ENCODE results near the gene MLLT3.
"Not testable (repeated sequence)": the region's sequence is repeated elsewhere in the genome, so short reads cannot be mapped to it uniquely, and the experiment has no call there.

Gene MLLT3

GRCh38 chr9:20622330-20623020 lies at the start of gene MLLT3:
Gene MLLT3, minus strand, starts transcription at chr9:20622499.
- peak; percentile 68 for DNase-seq (ENCODE audit: low read depth)

DNA sequence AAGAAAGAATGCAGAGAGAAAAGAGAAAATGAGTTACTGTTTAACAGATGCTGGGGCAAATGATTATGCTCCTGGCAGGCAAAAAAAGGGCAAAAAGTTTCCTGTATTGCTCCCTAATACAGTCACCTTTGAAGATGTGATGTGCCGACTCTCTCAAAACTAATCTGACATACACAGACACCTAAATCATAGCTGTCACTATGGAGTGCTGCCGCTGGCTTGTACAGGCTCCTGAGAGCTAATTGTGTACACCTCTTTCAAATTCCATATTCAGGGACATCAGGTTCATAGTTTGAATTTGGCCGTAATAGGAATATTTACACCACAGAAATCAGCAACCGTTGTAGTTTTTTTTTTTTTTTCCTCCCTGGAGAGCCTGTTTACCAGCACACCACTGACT lies 49.3 kb upstream of the MLLT3 start:
- DNase-seq (ENCODE audit: low read depth) = no peak

- no peak for DNase-seq (ENCODE audit: low read depth)
These were observed 48.1 kb upstream of the MLLT3 start for GRCh38 chr9:20670395-20670794.

- no peak for DNase-seq (ENCODE audit: low read depth)
These were observed 42.2 kb upstream of the MLLT3 start for GRCh38 chr9:20664501-20664900.

GRCh38 chr9:20663133-20663532 lies 40.8 kb upstream of the MLLT3 start:
- DNase-seq (ENCODE audit: low read depth) = no peak

GRCh38 chr9:20662156-20662555 lies 39.9 kb upstream of the MLLT3 start:
- no peak for DNase-seq (ENCODE audit: low read depth)

- DNase-seq (ENCODE audit: low read depth) = no peak
These were observed 37.2 kb upstream of the MLLT3 start for GRCh38 chr9:20659474-20659967.

- no peak for DNase-seq (ENCODE audit: low read depth)
These were observed 36.6 kb upstream of the MLLT3 start for GRCh38 chr9:20658677-20659473.

- not testable (repeated sequence) for DNase-seq (ENCODE audit: low read depth)
These were observed 36.0 kb upstream of the MLLT3 start for GRCh38 chr9:20658246-20658667.

DNA sequence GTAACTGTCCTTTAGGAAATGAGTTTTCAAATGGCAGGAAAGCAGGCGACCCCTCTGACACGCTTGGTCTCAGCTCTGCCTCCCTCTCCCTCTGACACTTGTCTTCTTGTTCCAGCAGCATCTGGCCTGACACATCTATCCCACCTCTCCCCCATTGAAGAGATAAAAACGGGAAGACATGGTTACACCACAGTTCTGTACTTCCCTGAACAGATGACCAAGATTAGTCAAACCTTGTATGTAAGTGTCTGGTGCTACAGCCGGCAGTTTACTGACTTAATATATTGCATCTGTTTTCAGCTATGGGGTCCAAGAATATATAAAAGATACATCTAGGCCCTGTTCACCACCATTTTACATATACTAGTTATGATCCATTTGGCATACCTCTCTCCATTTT lies 29.6 kb upstream of the MLLT3 start:
- no peak for DNase-seq (ENCODE audit: low read depth)

DNA sequence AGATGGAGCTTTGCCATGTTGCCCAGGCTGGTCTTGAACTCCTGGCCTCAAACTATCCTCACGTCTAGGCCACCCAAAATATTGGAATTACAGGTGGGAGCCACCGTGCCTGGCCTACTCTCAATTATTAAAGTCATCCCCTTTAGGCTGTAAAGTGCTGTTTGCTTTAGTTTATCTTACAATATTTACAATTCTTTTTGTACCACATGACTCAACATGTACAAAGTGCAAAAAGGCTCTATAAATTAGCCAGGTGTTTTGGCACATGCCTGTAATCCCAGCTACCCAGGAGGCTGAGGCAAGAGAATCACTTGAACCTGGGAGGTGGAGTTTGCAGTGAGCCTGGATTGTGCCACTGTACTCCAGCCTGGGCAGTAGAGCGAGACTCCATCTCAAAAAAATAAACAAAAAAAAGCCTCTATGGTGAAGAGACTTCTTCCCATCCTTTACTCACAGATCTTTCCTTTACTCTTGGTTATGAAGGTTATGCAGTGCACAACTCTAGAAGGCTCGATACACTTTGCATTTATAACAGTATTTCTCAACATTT lies 28.5 kb upstream of the MLLT3 start:
- no peak for DNase-seq (ENCODE audit: low read depth)

- DNase-seq (ENCODE audit: low read depth) = no peak
These were observed 28.0 kb upstream of the MLLT3 start for GRCh38 chr9:20650313-20650712.

DNA sequence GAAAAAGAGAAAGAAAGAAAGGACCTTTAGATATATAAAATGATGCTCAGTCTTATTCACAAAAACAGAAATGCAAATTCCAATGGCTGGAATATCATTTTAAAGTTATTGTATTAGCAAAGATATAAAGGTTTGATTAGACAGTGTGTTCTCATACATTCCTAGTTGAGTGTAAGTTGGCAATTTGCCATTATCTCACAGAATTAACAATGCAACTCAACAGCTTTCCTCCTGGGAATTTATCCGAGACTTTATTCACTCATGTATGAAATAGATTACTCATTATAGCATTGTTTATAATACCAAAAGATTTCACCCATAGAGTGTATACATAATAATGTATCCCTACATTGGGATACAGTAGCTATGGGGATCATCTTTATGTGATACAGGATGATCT lies 27.1 kb upstream of the MLLT3 start:
- DNase-seq (ENCODE audit: low read depth) = no peak

DNA sequence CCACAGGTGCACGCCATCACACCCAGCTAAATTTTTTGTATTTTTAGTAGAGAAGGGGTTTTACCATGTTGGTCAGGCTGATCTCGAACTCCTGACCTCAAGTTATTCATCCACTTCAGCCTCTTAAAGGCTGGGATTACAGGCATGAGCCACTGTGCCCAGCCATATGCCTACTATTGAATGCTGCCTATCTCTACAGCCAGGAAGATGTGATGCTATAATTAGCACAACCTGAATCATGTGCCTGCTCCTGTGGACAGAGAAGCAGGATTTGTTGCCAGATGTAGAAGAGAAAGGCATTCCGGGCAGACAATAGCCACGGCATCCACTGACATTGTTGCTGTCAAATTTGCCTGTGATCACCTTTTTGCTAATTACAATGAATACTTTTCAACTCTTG lies 24.4 kb upstream of the MLLT3 start:
- no peak for DNase-seq (ENCODE audit: low read depth)

GRCh38 chr9:20643660-20644059 lies 21.4 kb upstream of the MLLT3 start:
- DNase-seq (ENCODE audit: low read depth) = no peak

DNA sequence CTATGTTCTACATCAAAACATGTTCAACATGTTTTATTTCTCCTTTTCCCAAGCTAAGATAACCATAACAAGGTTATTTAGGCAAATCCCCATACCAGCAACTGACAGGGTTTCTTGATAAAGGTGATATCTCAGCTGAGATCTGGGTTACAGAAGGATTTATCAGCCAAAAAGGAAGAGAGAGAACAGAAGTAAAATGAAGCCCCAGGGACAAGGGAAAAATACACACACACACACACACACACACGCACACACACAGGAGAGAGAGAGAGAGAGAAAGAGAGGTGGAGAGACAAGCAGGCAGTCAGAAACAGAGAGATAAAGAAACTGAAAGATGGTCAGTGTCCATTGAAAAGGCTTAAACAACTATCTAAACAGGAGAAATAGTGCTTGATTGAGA lies 19.7 kb upstream of the MLLT3 start:
- no peak for DNase-seq (ENCODE audit: low read depth)

- DNase-seq (ENCODE audit: low read depth) = no peak
These were observed 18.3 kb upstream of the MLLT3 start for GRCh38 chr9:20640331-20641187.

DNA sequence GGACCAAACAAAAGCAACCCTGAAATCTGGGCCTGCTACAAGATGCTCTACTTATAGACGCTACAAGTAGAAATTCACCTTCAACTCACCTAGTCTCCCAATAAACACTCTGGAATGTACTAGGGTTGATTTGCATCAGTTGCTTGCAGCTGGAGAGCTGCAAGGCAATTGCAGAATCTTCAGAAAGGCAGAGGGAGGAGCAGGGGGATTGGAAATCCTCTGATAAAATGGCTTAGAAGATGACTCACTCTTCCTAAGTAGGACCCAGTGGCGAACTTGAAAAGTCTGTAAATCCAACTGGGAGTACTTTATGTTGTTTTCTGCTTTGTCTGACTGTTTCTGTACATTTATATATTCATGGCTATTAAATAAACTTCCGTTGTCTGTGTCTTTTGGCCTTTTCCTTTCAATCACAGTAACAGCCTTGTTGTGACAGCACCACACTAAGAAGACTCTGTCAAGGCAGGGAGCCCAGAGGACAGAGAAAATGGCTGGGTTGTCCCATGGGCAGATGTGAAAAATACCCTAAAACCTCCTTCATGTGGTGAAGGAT lies 14.7 kb upstream of the MLLT3 start:
- peak; percentile 20 for DNase-seq (ENCODE audit: low read depth)

DNA sequence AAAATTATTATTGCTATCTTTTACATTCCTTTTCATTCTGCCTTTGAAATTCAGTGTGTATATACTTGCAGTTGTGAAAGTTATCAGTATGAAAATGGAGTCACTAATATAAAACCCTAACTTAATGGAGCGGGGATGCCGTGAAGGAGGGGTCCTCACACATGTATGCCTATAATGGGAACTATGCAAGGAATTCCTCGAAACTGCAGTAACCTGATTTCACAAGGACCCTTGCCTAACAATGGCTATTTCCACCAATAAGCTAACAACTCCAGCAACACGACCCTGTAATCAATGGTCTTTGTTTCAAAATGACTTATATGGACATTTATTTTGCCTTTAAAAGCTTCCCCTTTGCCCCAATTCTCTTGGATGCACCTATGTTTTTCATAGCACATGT lies 12.6 kb upstream of the MLLT3 start:
- DNase-seq (ENCODE audit: low read depth) = no peak

DNA sequence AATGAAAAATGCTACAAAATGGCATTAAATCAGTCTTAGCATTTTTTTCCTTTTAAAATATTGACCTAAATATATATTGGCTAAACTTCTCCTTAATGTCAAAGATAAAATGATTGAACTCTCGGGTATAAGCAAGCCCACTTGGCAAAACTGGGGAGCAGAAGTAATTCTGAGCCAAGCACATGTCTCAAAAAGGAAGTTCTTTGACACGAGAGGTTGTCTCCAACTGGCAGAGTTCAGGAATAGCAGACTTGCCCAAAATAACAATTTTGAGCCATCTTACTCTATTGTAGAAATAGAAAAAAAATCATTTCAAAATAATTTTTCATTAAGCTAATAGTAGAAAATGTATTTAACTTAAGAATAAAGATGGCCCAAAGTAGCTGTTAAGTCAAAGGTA lies 10.4 kb upstream of the MLLT3 start:
- DNase-seq (ENCODE audit: low read depth) = no peak

DNA sequence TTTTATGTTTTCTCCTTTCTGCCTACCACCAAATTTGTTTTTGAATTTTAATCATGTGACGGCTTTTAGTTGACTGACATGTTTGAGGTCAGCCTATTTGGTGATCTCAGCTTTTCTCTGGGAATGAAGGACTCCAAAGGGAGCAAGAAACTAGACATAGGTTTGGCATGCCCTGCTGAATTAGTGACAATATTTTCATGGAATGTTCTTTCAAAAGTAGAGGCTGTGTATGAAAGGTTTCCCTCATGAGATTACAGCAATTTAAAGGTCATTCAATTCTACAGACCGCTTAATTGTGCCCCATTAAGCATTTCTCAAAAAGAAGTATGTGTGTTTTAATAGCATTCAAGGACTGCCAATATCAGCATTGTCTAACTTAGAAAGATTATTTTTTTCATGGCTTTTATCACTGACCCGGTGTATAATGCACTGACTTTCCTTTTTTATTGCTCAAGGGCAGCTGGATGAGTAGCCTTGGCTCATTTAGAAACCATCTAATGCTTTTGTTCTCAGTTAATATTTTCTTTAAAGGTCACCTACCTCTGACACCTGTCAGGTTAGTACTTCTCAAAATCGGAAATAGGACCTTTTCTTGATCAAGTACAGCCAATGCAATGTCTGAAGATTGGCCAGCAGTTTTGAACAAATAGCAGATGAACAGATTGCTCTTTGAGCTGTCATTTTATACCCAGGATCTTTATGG lies 8.1 kb upstream of the MLLT3 start:
- no peak for DNase-seq (ENCODE audit: low read depth)
